Astrocyte (in vitro differentiated cells and primary cell): Measurements from ENCODE around the gene CDCP1. TPM values are rescaled to one million over a fixed set of nuclear protein-coding genes. Genes with fewer than 3 reads are reported as not detected.

ENCODE experiments used
- DNase-seq: peaks from one replicate; pipeline ENCODE4 v3.0.0-alpha.2; 2010; ENCODE audit warnings: low read depth
- FAIRE-seq: peaks from 2 replicates; lab custom pipeline; 2011; peaks lifted over from hg19 to GRCh38; lab: Jason Lieb, UNC
- H2AFZ ChIP-seq: 2 replicates; pipeline ENCODE4 v1.6.0; 2012; ENCODE audit warnings: low read depth, low read length, inconsistent platforms
- H3K27ac ChIP-seq: 2 replicates; pipeline ENCODE4 v1.5.1; 2011; ENCODE audit warnings: low read depth, low read length, inconsistent platforms
- H3K27me3 ChIP-seq: 2 replicates; pipeline ENCODE4 v1.6.0; 2011; ENCODE audit warnings: low read length, inconsistent platforms; ENCODE audit not compliant: insufficient read depth
- H3K36me3 ChIP-seq: 2 replicates; pipeline ENCODE4 v1.5.1; 2011; ENCODE audit warnings: low read length, inconsistent platforms; ENCODE audit not compliant: insufficient read depth
- H3K4me1 ChIP-seq: 2 replicates; pipeline ENCODE4 v1.5.1; 2011; ENCODE audit warnings: low read length, inconsistent platforms; ENCODE audit not compliant: insufficient read depth
- H3K4me2 ChIP-seq: 2 replicates; pipeline ENCODE4 v1.6.0; 2012; ENCODE audit warnings: low read length, inconsistent platforms
- H3K4me3 ChIP-seq: 2 replicates; pipeline ENCODE4 v1.5.1; 2011; ENCODE audit warnings: low read depth, mild to moderate bottlenecking, low read length, inconsistent platforms; ENCODE audit not compliant: insufficient read depth
- H3K79me2 ChIP-seq: 2 replicates; pipeline ENCODE4 v1.6.0; 2012; ENCODE audit warnings: mild to moderate bottlenecking, low read length, inconsistent platforms; ENCODE audit not compliant: insufficient read depth
- H3K9ac ChIP-seq: 2 replicates; pipeline ENCODE4 v1.6.0; 2012; ENCODE audit warnings: mild to moderate bottlenecking, low read length, inconsistent platforms
- H3K9me3 ChIP-seq: 2 replicates; pipeline ENCODE4 v1.5.1; 2012; ENCODE audit warnings: low read depth, mild to moderate bottlenecking, low read length, inconsistent platforms; ENCODE audit not compliant: insufficient read depth
- H4K20me1 ChIP-seq: 2 replicates; pipeline ENCODE4 v1.6.0; 2012; ENCODE audit warnings: low read length, inconsistent platforms; ENCODE audit not compliant: insufficient read depth
- H3K27ac Mint-ChIP-seq: one replicate; pipeline ENCODE4 v1.8.0; 2021; ENCODE audit warnings: mild to moderate bottlenecking, mixed read lengths; ENCODE audit not compliant: unreplicated experiment
- H3K27me3 Mint-ChIP-seq: one replicate; pipeline ENCODE4 v1.8.0; 2021; ENCODE audit warnings: low read depth, mixed read lengths; ENCODE audit not compliant: unreplicated experiment
- H3K36me3 Mint-ChIP-seq: one replicate; pipeline ENCODE4 v1.8.0; 2021; ENCODE audit warnings: low read depth, mixed read lengths; ENCODE audit not compliant: unreplicated experiment
- H3K4me1 Mint-ChIP-seq: one replicate; pipeline ENCODE4 v1.8.0; 2021; ENCODE audit warnings: low read depth, mixed read lengths; ENCODE audit not compliant: unreplicated experiment
- H3K4me3 Mint-ChIP-seq: one replicate; pipeline ENCODE4 v1.8.0; 2021; ENCODE audit warnings: mild to moderate bottlenecking, moderate library complexity, mixed read lengths; ENCODE audit not compliant: unreplicated experiment
- H3K9me3 Mint-ChIP-seq: one replicate; pipeline ENCODE4 v1.8.0; 2021; ENCODE audit warnings: mild to moderate bottlenecking, mixed read lengths; ENCODE audit not compliant: unreplicated experiment
- CTCF ChIP-seq: IDR thresholded peaks from 2 replicates; pipeline ENCODE4 v1.5.1; 2011; ENCODE audit warnings: low read depth, mild to moderate bottlenecking, inconsistent platforms, low read length, moderate library complexity; ENCODE audit not compliant: insufficient read depth
- EZH2 ChIP-seq: IDR thresholded peaks from 2 replicates; pipeline ENCODE4 v1.6.1; 2012; ENCODE audit warnings: mild to moderate bottlenecking, low read length, inconsistent platforms; ENCODE audit not compliant: insufficient read depth
- total RNA-seq: library from RNA; stranded (reverse); gene quantifications from 2 replicates; pipeline ENCODE4 v1.2.1, GENCODE V29; 2021

CDCP1 gene
- total RNA-seq, 1 donor from 2014 or later = 6.8 TPM

- Mint-ChIP-seq H3K27ac (no peak overlapping the region), H3K27me3 (peaks cover 15% of the 10 kb centered on the region), H3K4me3 (no peak overlapping the region), H3K4me1 (peaks cover 18% of the 10 kb centered on the region), H3K36me3 (no peaks in the 10 kb centered on the region), H3K9me3 (no peaks in the 10 kb centered on the region)
- Histone ChIP-seq H3K4me2 (no peak overlapping the region), H2AFZ (no peak overlapping the region), H3K4me1 (peaks cover 33% of the 10 kb centered on the region), H3K9me3 (no peaks in the 10 kb centered on the region), H3K79me2 (no peaks in the 10 kb centered on the region), H3K27ac (no peak overlapping the region), H4K20me1 (no peaks in the 10 kb centered on the region), H3K36me3 (no peaks in the 10 kb centered on the region), H3K4me3 (no peak overlapping the region), H3K27me3 (no peaks in the 10 kb centered on the region), H3K9ac (no peak overlapping the region)
- FAIRE-seq (no peak), DNase-seq (no peak)
- TF ChIP-seq CTCF = no peak
These were observed 25.6 kb downstream of the CDCP1 start for GRCh38 chr3:45120359-45121158.

DNA sequence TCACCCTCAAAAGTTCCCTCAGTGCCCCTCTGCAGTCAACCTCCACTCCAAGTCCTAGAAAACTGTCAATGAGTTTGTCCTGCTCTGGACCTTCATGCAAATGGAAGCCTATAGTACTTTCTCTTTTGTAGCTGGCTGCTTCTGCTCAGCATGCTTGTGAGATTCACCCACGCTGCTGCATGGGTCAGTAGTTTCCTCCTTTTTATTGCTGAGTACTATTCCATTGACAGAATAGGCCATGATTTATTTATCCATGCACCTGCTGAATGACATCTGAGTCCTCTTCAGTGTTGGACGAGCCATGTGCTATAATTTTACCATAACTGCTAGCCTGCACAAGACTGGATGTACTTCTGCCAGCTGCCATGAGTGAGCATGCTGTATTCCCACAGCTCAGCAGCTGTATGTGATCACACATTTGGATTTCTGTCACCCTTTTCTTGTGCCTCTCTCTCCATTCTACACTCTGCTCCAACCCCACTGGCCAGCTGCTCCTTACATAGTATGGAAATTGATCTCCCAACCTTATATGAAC is 26.3 kb downstream of the CDCP1 start:
- H3K9me3 Mint-ChIP-seq = no peaks in the 10 kb centered on the region
- no peak overlapping the region for H3K27ac Mint-ChIP-seq
- FAIRE-seq (no peak), DNase-seq (no peak)
- Histone ChIP-seq H3K27me3 (no peaks in the 10 kb centered on the region), H3K79me2 (no peaks in the 10 kb centered on the region), H4K20me1 (no peaks in the 10 kb centered on the region), H2AFZ (no peak overlapping the region), H3K4me2 (no peak overlapping the region), H3K4me1 (peaks cover 28% of the 10 kb centered on the region), H3K4me3 (no peak overlapping the region), H3K27ac (no peak overlapping the region), H3K9me3 (no peaks in the 10 kb centered on the region), H3K36me3 (no peaks in the 10 kb centered on the region), H3K9ac (no peak overlapping the region)
- H3K4me3 Mint-ChIP-seq = no peak overlapping the region
- peaks cover 15% of the 10 kb centered on the region for H3K27me3 Mint-ChIP-seq
- peaks cover 18% of the 10 kb centered on the region for H3K4me1 Mint-ChIP-seq
- TF ChIP-seq EZH2 (no peak), CTCF (no peak)
- no peaks in the 10 kb centered on the region for H3K36me3 Mint-ChIP-seq

DNA sequence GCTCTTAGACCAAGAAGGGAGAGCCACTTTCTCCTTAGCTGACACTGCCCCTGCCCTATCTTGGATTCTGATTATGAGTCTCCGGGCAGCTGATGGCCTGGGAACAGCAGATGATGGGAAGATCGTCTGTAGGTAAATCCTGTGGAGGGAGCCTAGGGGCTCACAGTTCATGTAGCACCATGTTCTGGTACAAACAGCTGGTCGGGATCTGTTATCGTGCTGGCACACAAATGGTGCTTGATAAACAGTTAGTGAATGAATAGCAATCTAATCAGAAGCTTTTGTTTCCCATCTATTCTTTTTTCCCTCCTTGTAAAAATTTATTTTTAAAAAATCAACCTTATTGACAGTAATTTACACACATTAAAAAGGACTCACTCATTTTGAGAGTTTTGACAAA is 26.8 kb downstream of the CDCP1 start:
- no peak overlapping the region for H3K4me2 ChIP-seq
- H3K9me3 ChIP-seq = no peaks in the 10 kb centered on the region
- H3K79me2 ChIP-seq = no peaks in the 10 kb centered on the region
- no peak overlapping the region for H3K27ac Mint-ChIP-seq
- H3K36me3 ChIP-seq = no peaks in the 10 kb centered on the region
- H3K4me1 Mint-ChIP-seq = peaks cover 15% of the 10 kb centered on the region
- H2AFZ ChIP-seq = no peak overlapping the region
- no peaks in the 10 kb centered on the region for H3K27me3 ChIP-seq
- H3K4me1 ChIP-seq = peaks cover 23% of the 10 kb centered on the region
- no peaks in the 10 kb centered on the region for H3K9me3 Mint-ChIP-seq
- H3K27ac ChIP-seq = no peak overlapping the region
- H4K20me1 ChIP-seq = no peaks in the 10 kb centered on the region
- H3K9ac ChIP-seq = no peak overlapping the region
- H3K4me3 ChIP-seq = no peak overlapping the region
- no peak overlapping the region for H3K4me3 Mint-ChIP-seq
- no peak for DNase-seq
- no peak for TF ChIP-seq CTCF
- no peak for TF ChIP-seq EZH2
- no peaks in the 10 kb centered on the region for H3K36me3 Mint-ChIP-seq
- peaks cover 15% of the 10 kb centered on the region for H3K27me3 Mint-ChIP-seq
- no peak for FAIRE-seq
